H9 (cell line): ENCODE data around the gene GATA2. TPM values are rescaled to one million over a fixed set of nuclear protein-coding genes. Genes with fewer than 3 reads are reported as not detected.

ENCODE experiments used
- DNase-seq: peaks from one replicate; pipeline ENCODE4 v3.0.0-alpha.2; 2017
- H2AFZ ChIP-seq: one replicate; pipeline ENCODE4 v1.6.1; 2013; ENCODE audit warnings: mild to moderate bottlenecking, low read length, control low read depth, moderate library complexity
- H2AK5ac ChIP-seq: 2 replicates; pipeline ENCODE4 v1.6.1; 2013; ENCODE audit warnings: low read length, control low read depth, mixed read lengths; ENCODE audit not compliant: insufficient read length
- H2BK120ac ChIP-seq: one replicate; pipeline ENCODE4 v1.6.1; 2013; ENCODE audit warnings: low read depth, mild to moderate bottlenecking, low read length, control low read depth, inconsistent platforms; ENCODE audit not compliant: poor library complexity, severe bottlenecking
- H2BK12ac ChIP-seq: 2 replicates; pipeline ENCODE4 v1.6.1; 2013; ENCODE audit warnings: low read length, control low read depth, mixed read lengths, low read depth; ENCODE audit not compliant: insufficient read length
- H2BK15ac ChIP-seq: 2 replicates; pipeline ENCODE4 v1.6.1; 2013; ENCODE audit warnings: low read depth, low read length, control low read depth
- H2BK20ac ChIP-seq: one replicate; pipeline ENCODE4 v1.6.1; 2013; ENCODE audit warnings: low read depth, mild to moderate bottlenecking, low read length, control low read depth, inconsistent platforms; ENCODE audit not compliant: poor library complexity, severe bottlenecking
- H2BK5ac ChIP-seq: 2 replicates; pipeline ENCODE4 v1.6.1; 2013; ENCODE audit warnings: low read length, control low read depth, mixed read lengths; ENCODE audit not compliant: insufficient read length
- H3K14ac ChIP-seq: 2 replicates; pipeline ENCODE4 v1.6.1; 2013; ENCODE audit warnings: low read length, control low read depth; ENCODE audit not compliant: insufficient read depth
- H3K18ac ChIP-seq: 2 replicates; pipeline ENCODE4 v1.6.1; 2013; ENCODE audit warnings: low read depth, mild to moderate bottlenecking, mixed read lengths, low read length, control low read depth; ENCODE audit not compliant: insufficient read length
- H3K23ac ChIP-seq: 2 replicates; pipeline ENCODE4 v1.6.1; 2013; ENCODE audit warnings: low read length, control low read depth, mixed read lengths, low read depth; ENCODE audit not compliant: insufficient read length
- H3K23me2 ChIP-seq: 2 replicates; pipeline ENCODE4 v1.6.1; 2013; ENCODE audit warnings: low read depth, mild to moderate bottlenecking, mixed read lengths, low read length, control low read depth; ENCODE audit not compliant: insufficient read length, poor library complexity, severe bottlenecking
- H3K27ac ChIP-seq: 2 replicates; pipeline ENCODE4 v1.5.1; 2013; ENCODE audit warnings: low read length, control low read depth, mixed read lengths, low read depth; ENCODE audit not compliant: insufficient read length
- H3K27me3 ChIP-seq: 2 replicates; pipeline ENCODE4 v1.6.1; 2013; ENCODE audit warnings: low read length, control low read depth, inconsistent platforms; ENCODE audit not compliant: insufficient read depth
- H3K4ac ChIP-seq: 2 replicates; pipeline ENCODE4 v1.6.1; 2013; ENCODE audit warnings: low read depth, mild to moderate bottlenecking, control low read depth, inconsistent platforms, low read length, moderate library complexity
- H3K4me1 ChIP-seq: 2 replicates; pipeline ENCODE4 v1.6.1; 2013; ENCODE audit warnings: low read length, control low read depth, inconsistent platforms; ENCODE audit not compliant: insufficient read depth
- H3K4me2 ChIP-seq: 2 replicates; pipeline ENCODE4 v1.6.1; 2013; ENCODE audit warnings: low read length, control low read depth, mixed read lengths; ENCODE audit not compliant: insufficient read length, insufficient read depth
- H3K56ac ChIP-seq: 2 replicates; pipeline ENCODE4 v1.6.1; 2013; ENCODE audit warnings: low read depth, mild to moderate bottlenecking, mixed read lengths, low read length, control low read depth; ENCODE audit not compliant: insufficient read length
- H3K79me1 ChIP-seq: 2 replicates; pipeline ENCODE4 v1.6.1; 2013; ENCODE audit warnings: low read depth, mild to moderate bottlenecking, moderate library complexity, low read length, control low read depth, inconsistent platforms; ENCODE audit not compliant: insufficient read depth, poor library complexity, severe bottlenecking
- H3K79me2 ChIP-seq: 2 replicates; pipeline ENCODE4 v1.6.1; 2013; ENCODE audit warnings: low read length, control low read depth, inconsistent platforms; ENCODE audit not compliant: insufficient read depth
- H3K9ac ChIP-seq: 2 replicates; pipeline ENCODE4 v1.6.1; 2013; ENCODE audit warnings: low read length, control low read depth, mixed read lengths; ENCODE audit not compliant: insufficient read length; ENCODE audit errors: extremely low read depth
- H3K9me3 ChIP-seq: one replicate; pipeline ENCODE4 v1.6.1; 2013; ENCODE audit warnings: low read depth, low read length, inconsistent platforms; ENCODE audit not compliant: control insufficient read depth
- H3T11ph ChIP-seq: one replicate; pipeline ENCODE4 v1.6.1; 2013; ENCODE audit warnings: mild to moderate bottlenecking, low read length, control low read depth, inconsistent platforms
- H4K20me1 ChIP-seq: one replicate; pipeline ENCODE4 v1.6.1; 2013; ENCODE audit not compliant: control insufficient read depth, insufficient read length, insufficient read depth
- H4K5ac ChIP-seq: 2 replicates; pipeline ENCODE4 v1.6.1; 2013; ENCODE audit warnings: low read depth, mild to moderate bottlenecking, mixed read lengths, low read length, control low read depth; ENCODE audit not compliant: insufficient read length
- H4K8ac ChIP-seq: replicated peaks from 2 replicates; pipeline ENCODE4 v1.6.1; 2013; ENCODE audit warnings: low read length, control low read depth, mixed read lengths, low read depth; ENCODE audit not compliant: insufficient read length
- H4K91ac ChIP-seq: 2 replicates; pipeline ENCODE4 v1.6.1; 2013; ENCODE audit warnings: low read depth, mild to moderate bottlenecking, moderate library complexity, mixed read lengths, low read length, control low read depth; ENCODE audit not compliant: insufficient read length
- H3K27ac Mint-ChIP-seq, 3 experiments: 2 replicates in 2 of 3; 3 replicates in 1 of 3; pipeline ENCODE4 v1.8.0; 2020 to 2021; ENCODE audit warnings: mixed read lengths in 3 of 3, mild to moderate bottlenecking in 1 of 3, moderate library complexity in 1 of 3
- H3K27me3 Mint-ChIP-seq: 2 replicates; pipeline ENCODE4 v1.8.0; 2021; ENCODE audit warnings: low read depth, mild to moderate bottlenecking, moderate library complexity, mixed read lengths
- H3K36me3 Mint-ChIP-seq, 3 experiments: 2 replicates in 2 of 3; 3 replicates in 1 of 3; pipeline ENCODE4 v1.8.0; 2020 to 2021; ENCODE audit warnings: low read depth in 3 of 3, mixed read lengths in 3 of 3; ENCODE audit not compliant: insufficient read depth in 1 of 3
- H3K4me1 Mint-ChIP-seq, 2 experiments: 2 replicates each; pipeline ENCODE4 v1.8.0; 2020; ENCODE audit warnings: mixed read lengths in 2 of 2
- H3K4me3 Mint-ChIP-seq, 2 experiments: 2 replicates in 1 of 2; 3 replicates in 1 of 2; pipeline ENCODE4 v1.8.0; 2020 to 2021; ENCODE audit warnings: mild to moderate bottlenecking in 2 of 2, mixed read lengths in 2 of 2, moderate library complexity in 1 of 2
- H3K9me3 Mint-ChIP-seq, 2 experiments: 2 replicates in 1 of 2; 3 replicates in 1 of 2; pipeline ENCODE4 v1.8.0; 2020; ENCODE audit warnings: mild to moderate bottlenecking in 2 of 2, mixed read lengths in 2 of 2, moderate library complexity in 1 of 2
- WGBS: extraction: QIAGEN DNeasy Blood & Tissue Kit; methylation state at CpG from one replicate; pipeline ENCODE4 v1.1.7; 2013; ENCODE audit warnings: missing lambda C conversion rate, low lambda C conversion rate, mixed read lengths; ENCODE audit not compliant: insufficient read length; ENCODE audit errors: extremely low coverage; 5-methylcytosine and 5-hydroxymethylcytosine counted together
- total RNA-seq: library from RNA; stranded (reverse); gene quantifications from 2 replicates; pipeline ENCODE4 v1.2.1, GENCODE V29; 2021
- TF ChIP-seq, protein P1 (sequence below): fragments of 200-600 bp; sonication (generic); conservative IDR thresholded peaks from 3 replicates; pipeline ENCODE4 v1.8.0; 2021; ENCODE audit warnings: antibody characterized with exemption, mild to moderate bottlenecking

Gene GATA2
- total RNA-seq, 1 experiment from 2014 or later = 1.9 TPM

DNA sequence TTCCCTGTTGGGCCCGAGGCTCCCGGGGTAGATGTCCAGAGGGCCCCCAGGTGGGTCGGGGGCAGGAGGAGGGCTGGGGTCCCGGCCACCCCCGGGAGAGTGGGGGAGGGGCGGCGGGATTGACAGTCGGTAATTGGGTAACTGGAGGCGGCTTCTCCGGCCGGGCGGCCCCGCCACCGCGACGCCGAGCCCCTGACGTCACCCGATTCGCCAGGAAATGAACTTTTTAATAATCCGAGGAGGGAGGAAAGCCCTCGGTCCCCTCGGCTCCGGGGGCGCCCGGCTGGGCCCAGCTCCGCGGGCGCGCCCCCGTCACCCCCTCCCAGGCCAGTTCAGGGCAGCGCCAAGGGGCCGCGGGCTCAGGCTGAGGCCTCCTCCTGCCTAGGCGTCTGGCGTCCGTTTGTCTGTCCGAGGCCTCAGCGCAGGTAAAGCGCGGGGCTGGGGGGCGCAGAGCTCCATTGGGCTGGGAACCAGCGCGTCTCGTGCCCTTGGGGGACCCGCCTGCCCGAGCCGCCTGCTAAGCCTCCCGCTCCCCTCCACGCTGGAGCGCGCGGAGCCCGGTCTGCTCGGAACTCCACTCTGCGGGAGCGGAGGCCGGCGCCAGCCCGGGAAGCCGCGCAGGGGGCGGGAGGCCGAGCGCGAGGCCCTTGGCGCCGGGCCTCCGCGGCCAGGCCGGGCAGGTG is 3.9 kb downstream of the GATA2 start:
- no peak overlapping the region for H3K18ac ChIP-seq
- peaks cover 39 to 62% of the 10 kb centered on the region in 2 experiments for H3K4me1 Mint-ChIP-seq
- H4K8ac ChIP-seq = no peak overlapping the region
- no peak overlapping the region for H4K91ac ChIP-seq
- H3K23ac ChIP-seq = no peak overlapping the region
- no peak overlapping the region for H3K27ac ChIP-seq
- peaks cover 99% of the 10 kb centered on the region for H3K27me3 Mint-ChIP-seq
- H3K14ac ChIP-seq = no peak overlapping the region
- H3K79me1 ChIP-seq = no peaks in the 10 kb centered on the region
- H2BK12ac ChIP-seq = no peak overlapping the region
- H2BK15ac ChIP-seq = no peak overlapping the region
- peaks cover 87% of the 10 kb centered on the region for H3K27me3 ChIP-seq
- no peak overlapping the region for H3K9ac ChIP-seq
- H4K5ac ChIP-seq = no peak overlapping the region
- peak overlapping the region; percentile 27 to 76 for H3K4me3 Mint-ChIP-seq
- H2AK5ac ChIP-seq = no peak overlapping the region
- DNase-seq = peak; percentile 52
- H2BK120ac ChIP-seq = no peak overlapping the region
- peaks cover 2 to 3% of the 10 kb centered on the region in 2 experiments; a peak in 3 of 5 replicates for H3K9me3 Mint-ChIP-seq
- TF ChIP-seq, protein P1, sequence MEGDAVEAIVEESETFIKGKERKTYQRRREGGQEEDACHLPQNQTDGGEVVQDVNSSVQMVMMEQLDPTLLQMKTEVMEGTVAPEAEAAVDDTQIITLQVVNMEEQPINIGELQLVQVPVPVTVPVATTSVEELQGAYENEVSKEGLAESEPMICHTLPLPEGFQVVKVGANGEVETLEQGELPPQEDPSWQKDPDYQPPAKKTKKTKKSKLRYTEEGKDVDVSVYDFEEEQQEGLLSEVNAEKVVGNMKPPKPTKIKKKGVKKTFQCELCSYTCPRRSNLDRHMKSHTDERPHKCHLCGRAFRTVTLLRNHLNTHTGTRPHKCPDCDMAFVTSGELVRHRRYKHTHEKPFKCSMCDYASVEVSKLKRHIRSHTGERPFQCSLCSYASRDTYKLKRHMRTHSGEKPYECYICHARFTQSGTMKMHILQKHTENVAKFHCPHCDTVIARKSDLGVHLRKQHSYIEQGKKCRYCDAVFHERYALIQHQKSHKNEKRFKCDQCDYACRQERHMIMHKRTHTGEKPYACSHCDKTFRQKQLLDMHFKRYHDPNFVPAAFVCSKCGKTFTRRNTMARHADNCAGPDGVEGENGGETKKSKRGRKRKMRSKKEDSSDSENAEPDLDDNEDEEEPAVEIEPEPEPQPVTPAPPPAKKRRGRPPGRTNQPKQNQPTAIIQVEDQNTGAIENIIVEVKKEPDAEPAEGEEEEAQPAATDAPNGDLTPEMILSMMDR = no peak
- no peak overlapping the region for H2BK20ac ChIP-seq
- H3K36me3 Mint-ChIP-seq = no peaks in the 10 kb centered on the region
- no peak overlapping the region for H2AFZ ChIP-seq
- H3K4me1 ChIP-seq = peaks cover 2% of the 10 kb centered on the region; the same call in 1 of the 2 replicates
- no CpG with 5 or more reads among the region's 71 CpGs for WGBS
- no peaks in the 10 kb centered on the region for H3K9me3 ChIP-seq
- H3K4me2 ChIP-seq = peak overlapping the region; percentile 84
- no peak overlapping the region for H3K27ac Mint-ChIP-seq
- H4K20me1 ChIP-seq = peaks cover 7% of the 10 kb centered on the region
- H2BK5ac ChIP-seq = no peak overlapping the region
- H3K23me2 ChIP-seq = peaks cover 21% of the 10 kb centered on the region
- H3K4ac ChIP-seq = no peak overlapping the region
- no peak overlapping the region for H3T11ph ChIP-seq
- no peak overlapping the region for H3K56ac ChIP-seq
- H3K79me2 ChIP-seq = no peaks in the 10 kb centered on the region
